ENCODE data around the gene STXBP6. TPM values are rescaled to one million over a fixed set of nuclear protein-coding genes. Genes with fewer than 3 reads are reported as not detected.

Gene STXBP6
- total and polyA plus RNA-seq, 2 experiments from 2014 or later: 19.7 to 29.0 TPM

DNA sequence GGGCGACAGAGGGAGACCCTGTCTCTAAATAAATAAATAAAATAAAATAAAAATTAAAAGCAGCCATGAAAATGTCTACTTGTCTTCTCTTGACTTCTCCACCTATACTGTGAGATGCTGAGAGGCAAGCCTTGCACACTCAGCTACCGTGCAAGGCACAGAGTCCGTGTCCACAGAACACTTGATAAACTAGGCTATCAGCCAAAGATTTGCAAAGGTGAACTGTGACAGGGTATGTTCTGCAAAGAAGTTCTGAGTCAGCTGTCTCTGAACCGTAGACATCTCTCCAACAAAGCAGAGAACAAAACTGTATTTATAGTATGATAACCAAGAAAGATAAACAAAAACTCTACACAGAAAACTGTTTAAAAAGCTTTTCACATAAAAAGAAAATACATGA is 35.5 kb downstream of the STXBP6 start:
- H3F3A ChIP-seq (replicated peaks; ENCODE audit: low read depth): no peaks in the 10 kb centered on the region
- H3K36me3 ChIP-seq (ENCODE audit: insufficient read depth): no peaks in the 10 kb centered on the region
- no peaks in the 10 kb centered on the region for H3K36me3 Mint-ChIP-seq (ENCODE audit: low read depth)
- H3K9me2 ChIP-seq (ENCODE audit: insufficient read depth): peaks cover 6% of the 10 kb centered on the region; the same call in 1 of the 2 replicates
- H3K27ac Mint-ChIP-seq: no peak overlapping the region
- no peak for ATAC-seq
- H3K4me3 Mint-ChIP-seq: no peak overlapping the region
- DNase-seq (ENCODE audit: low spot score): no peak
- no peak overlapping the region for H3K27ac ChIP-seq (ENCODE audit: low read depth)
- no peak overlapping the region for H3K4me2 ChIP-seq
- H3K27me3 Mint-ChIP-seq (ENCODE audit: insufficient read depth, low read depth, poor library complexity): no peaks in the 10 kb centered on the region
- H3K9me3 Mint-ChIP-seq: no peaks in the 10 kb centered on the region
- H3K4me1 Mint-ChIP-seq: peaks cover 12% of the 10 kb centered on the region
- no peaks in the 10 kb centered on the region for H4K20me1 ChIP-seq (replicated peaks; ENCODE audit: insufficient read depth)
- no peak overlapping the region for H2AFZ ChIP-seq
- no peaks in the 10 kb centered on the region for H3K27me3 ChIP-seq (ENCODE audit: insufficient read depth)
- H3K4me1 ChIP-seq (ENCODE audit: insufficient read depth): peaks cover 8% of the 10 kb centered on the region; the same call in 1 of the 2 replicates
- no peak overlapping the region for H3K4me3 ChIP-seq
- TF ChIP-seq EZH2phosphoT487 (IDR thresholded peaks at IDR 0.05; ENCODE audit: unreplicated experiment) (no peak), NANOG (IDR thresholded peaks at IDR 0.05; ENCODE audit: borderline replicate concordance) (no peak), ZNF114 (CRISPR knock-in tag; IDR thresholded peaks at IDR 0.05) (no peak), POLR2AphosphoS5 (IDR thresholded peaks at IDR 0.05; ENCODE audit: low read depth) (no peak), JUNB (IDR thresholded peaks at IDR 0.05; ENCODE audit: unreplicated experiment) (no peak), ETS1 (IDR thresholded peaks at IDR 0.05) (no peak), CREB1 (CRISPR knock-in tag; IDR thresholded peaks at IDR 0.05; ENCODE audit: low read depth) (no peak), EZH2 (IDR thresholded peaks at IDR 0.05; ENCODE audit: low read depth, unreplicated experiment) (no peak), STAT1 (IDR thresholded peaks at IDR 0.05; ENCODE audit: unreplicated experiment) (no peak), ZNF331 (CRISPR knock-in tag; IDR thresholded peaks at IDR 0.05; ENCODE audit: low read depth) (no peak)
- TF ChIP-seq, protein P1, sequence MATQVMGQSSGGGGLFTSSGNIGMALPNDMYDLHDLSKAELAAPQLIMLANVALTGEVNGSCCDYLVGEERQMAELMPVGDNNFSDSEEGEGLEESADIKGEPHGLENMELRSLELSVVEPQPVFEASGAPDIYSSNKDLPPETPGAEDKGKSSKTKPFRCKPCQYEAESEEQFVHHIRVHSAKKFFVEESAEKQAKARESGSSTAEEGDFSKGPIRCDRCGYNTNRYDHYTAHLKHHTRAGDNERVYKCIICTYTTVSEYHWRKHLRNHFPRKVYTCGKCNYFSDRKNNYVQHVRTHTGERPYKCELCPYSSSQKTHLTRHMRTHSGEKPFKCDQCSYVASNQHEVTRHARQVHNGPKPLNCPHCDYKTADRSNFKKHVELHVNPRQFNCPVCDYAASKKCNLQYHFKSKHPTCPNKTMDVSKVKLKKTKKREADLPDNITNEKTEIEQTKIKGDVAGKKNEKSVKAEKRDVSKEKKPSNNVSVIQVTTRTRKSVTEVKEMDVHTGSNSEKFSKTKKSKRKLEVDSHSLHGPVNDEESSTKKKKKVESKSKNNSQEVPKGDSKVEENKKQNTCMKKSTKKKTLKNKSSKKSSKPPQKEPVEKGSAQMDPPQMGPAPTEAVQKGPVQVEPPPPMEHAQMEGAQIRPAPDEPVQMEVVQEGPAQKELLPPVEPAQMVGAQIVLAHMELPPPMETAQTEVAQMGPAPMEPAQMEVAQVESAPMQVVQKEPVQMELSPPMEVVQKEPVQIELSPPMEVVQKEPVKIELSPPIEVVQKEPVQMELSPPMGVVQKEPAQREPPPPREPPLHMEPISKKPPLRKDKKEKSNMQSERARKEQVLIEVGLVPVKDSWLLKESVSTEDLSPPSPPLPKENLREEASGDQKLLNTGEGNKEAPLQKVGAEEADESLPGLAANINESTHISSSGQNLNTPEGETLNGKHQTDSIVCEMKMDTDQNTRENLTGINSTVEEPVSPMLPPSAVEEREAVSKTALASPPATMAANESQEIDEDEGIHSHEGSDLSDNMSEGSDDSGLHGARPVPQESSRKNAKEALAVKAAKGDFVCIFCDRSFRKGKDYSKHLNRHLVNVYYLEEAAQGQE (IDR thresholded peaks at IDR 0.05; ENCODE audit: unreplicated experiment): no peak
- TF ChIP-seq, protein P2, sequence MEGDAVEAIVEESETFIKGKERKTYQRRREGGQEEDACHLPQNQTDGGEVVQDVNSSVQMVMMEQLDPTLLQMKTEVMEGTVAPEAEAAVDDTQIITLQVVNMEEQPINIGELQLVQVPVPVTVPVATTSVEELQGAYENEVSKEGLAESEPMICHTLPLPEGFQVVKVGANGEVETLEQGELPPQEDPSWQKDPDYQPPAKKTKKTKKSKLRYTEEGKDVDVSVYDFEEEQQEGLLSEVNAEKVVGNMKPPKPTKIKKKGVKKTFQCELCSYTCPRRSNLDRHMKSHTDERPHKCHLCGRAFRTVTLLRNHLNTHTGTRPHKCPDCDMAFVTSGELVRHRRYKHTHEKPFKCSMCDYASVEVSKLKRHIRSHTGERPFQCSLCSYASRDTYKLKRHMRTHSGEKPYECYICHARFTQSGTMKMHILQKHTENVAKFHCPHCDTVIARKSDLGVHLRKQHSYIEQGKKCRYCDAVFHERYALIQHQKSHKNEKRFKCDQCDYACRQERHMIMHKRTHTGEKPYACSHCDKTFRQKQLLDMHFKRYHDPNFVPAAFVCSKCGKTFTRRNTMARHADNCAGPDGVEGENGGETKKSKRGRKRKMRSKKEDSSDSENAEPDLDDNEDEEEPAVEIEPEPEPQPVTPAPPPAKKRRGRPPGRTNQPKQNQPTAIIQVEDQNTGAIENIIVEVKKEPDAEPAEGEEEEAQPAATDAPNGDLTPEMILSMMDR (conservative IDR thresholded peaks at IDR 0.05; ENCODE audit: low read depth in 2 of 2): no peak
- TF ChIP-seq, protein P3, sequence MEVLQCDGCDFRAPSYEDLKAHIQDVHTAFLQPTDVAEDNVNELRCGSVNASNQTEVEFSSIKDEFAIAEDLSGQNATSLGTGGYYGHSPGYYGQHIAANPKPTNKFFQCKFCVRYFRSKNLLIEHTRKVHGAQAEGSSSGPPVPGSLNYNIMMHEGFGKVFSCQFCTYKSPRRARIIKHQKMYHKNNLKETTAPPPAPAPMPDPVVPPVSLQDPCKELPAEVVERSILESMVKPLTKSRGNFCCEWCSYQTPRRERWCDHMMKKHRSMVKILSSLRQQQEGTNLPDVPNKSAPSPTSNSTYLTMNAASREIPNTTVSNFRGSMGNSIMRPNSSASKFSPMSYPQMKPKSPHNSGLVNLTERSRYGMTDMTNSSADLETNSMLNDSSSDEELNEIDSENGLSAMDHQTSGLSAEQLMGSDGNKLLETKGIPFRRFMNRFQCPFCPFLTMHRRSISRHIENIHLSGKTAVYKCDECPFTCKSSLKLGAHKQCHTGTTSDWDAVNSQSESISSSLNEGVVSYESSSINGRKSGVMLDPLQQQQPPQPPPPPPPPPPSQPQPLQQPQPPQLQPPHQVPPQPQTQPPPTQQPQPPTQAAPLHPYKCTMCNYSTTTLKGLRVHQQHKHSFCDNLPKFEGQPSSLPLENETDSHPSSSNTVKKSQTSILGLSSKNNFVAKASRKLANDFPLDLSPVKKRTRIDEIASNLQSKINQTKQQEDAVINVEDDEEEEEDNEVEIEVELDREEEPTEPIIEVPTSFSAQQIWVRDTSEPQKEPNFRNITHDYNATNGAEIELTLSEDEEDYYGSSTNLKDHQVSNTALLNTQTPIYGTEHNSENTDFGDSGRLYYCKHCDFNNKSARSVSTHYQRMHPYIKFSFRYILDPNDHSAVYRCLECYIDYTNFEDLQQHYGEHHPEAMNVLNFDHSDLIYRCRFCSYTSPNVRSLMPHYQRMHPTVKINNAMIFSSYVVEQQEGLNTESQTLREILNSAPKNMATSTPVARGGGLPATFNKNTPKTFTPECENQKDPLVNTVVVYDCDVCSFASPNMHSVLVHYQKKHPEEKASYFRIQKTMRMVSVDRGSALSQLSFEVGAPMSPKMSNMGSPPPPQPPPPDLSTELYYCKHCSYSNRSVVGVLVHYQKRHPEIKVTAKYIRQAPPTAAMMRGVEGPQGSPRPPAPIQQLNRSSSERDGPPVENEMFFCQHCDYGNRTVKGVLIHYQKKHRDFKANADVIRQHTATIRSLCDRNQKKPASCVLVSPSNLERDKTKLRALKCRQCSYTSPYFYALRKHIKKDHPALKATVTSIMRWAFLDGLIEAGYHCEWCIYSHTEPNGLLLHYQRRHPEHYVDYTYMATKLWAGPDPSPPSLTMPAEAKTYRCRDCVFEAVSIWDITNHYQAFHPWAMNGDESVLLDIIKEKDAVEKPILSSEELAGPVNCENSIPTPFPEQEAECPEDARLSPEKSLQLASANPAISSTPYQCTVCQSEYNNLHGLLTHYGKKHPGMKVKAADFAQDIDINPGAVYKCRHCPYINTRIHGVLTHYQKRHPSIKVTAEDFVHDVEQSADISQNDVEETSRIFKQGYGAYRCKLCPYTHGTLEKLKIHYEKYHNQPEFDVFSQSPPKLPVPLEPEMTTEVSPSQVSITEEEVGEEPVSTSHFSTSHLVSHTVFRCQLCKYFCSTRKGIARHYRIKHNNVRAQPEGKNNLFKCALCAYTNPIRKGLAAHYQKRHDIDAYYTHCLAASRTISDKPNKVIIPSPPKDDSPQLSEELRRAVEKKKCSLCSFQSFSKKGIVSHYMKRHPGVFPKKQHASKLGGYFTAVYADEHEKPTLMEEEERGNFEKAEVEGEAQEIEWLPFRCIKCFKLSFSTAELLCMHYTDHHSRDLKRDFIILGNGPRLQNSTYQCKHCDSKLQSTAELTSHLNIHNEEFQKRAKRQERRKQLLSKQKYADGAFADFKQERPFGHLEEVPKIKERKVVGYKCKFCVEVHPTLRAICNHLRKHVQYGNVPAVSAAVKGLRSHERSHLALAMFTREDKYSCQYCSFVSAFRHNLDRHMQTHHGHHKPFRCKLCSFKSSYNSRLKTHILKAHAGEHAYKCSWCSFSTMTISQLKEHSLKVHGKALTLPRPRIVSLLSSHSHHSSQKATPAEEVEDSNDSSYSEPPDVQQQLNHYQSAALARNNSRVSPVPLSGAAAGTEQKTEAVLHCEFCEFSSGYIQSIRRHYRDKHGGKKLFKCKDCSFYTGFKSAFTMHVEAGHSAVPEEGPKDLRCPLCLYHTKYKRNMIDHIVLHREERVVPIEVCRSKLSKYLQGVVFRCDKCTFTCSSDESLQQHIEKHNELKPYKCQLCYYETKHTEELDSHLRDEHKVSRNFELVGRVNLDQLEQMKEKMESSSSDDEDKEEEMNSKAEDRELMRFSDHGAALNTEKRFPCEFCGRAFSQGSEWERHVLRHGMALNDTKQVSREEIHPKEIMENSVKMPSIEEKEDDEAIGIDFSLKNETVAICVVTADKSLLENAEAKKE (CRISPR knock-in tag; IDR thresholded peaks at IDR 0.05): no peak
- peaks cover 13% of the 10 kb centered on the region; the same call in 1 of the 2 replicates for H3K79me2 ChIP-seq (replicated peaks; ENCODE audit: insufficient read depth)

Measured in GM23338 (cell line).